GM23248 (cell line): ENCODE data around the gene FRRS1L.

Source experiments
- EZH2 ChIP-seq: fragments of 200-600 bp; sonication (generic); IDR thresholded peaks from 2 replicates; pipeline ENCODE4 v1.6.1; 2018; ENCODE audit warnings: antibody characterized with exemption, mild to moderate bottlenecking; ENCODE audit not compliant: insufficient read depth, poor library complexity, severe bottlenecking
- EZH2phosphoT487 ChIP-seq: fragments of 200-600 bp; sonication (generic); IDR thresholded peaks from 2 replicates; pipeline ENCODE4 v1.6.1; 2018; ENCODE audit warnings: antibody characterized with exemption, moderate library complexity, mild to moderate bottlenecking, low read depth; ENCODE audit not compliant: insufficient read depth

DNA sequence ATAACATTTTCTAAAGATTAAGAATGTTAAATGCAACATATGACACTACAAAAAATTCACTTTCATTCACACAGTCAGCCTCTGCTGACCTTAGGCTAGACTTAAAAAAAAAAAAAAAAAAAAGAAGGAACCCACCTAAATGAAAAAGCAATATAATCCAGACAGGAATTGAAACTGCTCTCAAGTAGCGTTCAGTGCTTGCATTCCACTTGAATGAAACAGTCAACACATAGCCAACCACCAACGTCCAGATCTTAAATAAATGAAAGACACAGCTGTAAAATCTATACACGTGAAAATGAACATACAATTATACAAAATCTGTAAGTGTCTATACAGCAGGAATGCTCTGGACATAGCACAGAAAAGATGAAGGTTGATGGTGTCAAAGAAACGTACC lies 58.7 kb downstream of the FRRS1L start:
- no peak for TF ChIP-seq EZH2
- TF ChIP-seq EZH2phosphoT487, result no peak
